Kidney epithelial cell (primary cell): ENCODE results near the gene SPIRE2. TPM values are rescaled to one million over a fixed set of nuclear protein-coding genes. Genes with fewer than 3 reads are reported as not detected.

Experiments used
- DNase-seq: peaks from one replicate; pipeline ENCODE4 v3.0.0-alpha.2; 2010; ENCODE audit warnings: low read depth
- H3K27me3 ChIP-seq: 2 replicates; pipeline ENCODE4 v1.6.0; 2011; ENCODE audit warnings: low read length; ENCODE audit not compliant: control insufficient read depth, insufficient read depth
- H3K36me3 ChIP-seq: 2 replicates; pipeline ENCODE4 v1.5.1; 2011; ENCODE audit warnings: low read length; ENCODE audit not compliant: control insufficient read depth, insufficient read depth
- H3K4me3 ChIP-seq: 2 replicates; pipeline ENCODE4 v1.5.1; 2011; ENCODE audit warnings: low read depth, mild to moderate bottlenecking, control low read depth, low read length
- CTCF ChIP-seq: IDR thresholded peaks from 2 replicates; pipeline ENCODE4 v1.5.1; 2011; ENCODE audit warnings: mild to moderate bottlenecking, moderate library complexity, low read length, control low read depth, inconsistent platforms; ENCODE audit not compliant: insufficient read depth, poor library complexity, severe bottlenecking
- total RNA-seq: library from RNA; depleted of rRNA; stranded (reverse); fragments of >200 nt; gene quantifications from 2 replicates; pipeline ENCODE4 v1.2.3, GENCODE V29; 2015

SPIRE2 gene
- total RNA-seq, 1 donor from 2014 or later, result 1.4 TPM

DNA sequence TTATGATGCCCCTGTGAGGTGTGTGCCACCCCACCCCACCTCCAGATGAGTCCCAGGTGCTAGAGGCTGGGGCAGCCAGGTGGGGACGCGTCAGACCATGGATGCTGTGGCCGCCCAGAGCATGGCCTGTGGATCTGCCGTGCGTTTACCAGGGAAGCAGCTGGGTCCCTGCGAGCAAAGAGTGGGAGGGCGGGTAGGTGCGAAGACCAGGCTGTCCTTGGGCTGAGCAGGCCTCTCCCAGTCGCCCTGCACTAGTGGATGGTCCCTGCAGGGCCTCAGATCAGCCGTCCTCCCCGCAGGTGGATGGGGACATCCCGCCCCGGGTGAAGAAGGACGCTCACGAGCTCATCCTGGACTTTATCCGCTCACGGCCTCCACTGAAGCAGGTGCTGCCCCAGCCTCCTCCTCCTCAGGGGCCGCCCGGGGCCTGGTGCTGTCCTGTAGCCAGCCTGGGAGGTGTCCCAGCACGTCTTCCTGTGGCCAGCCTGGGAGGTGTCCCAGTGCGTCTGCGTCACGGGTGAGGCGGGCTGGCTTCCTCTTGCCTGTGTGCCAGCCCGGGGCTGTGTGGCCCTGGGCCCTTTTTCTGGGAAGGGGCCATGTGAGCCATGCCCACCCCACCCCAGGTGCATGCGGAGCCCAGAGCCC, 27.1 kb downstream of the SPIRE2 start:
- no peaks in the 10 kb centered on the region for H3K27me3 ChIP-seq
- TF ChIP-seq CTCF, result no peak
- H3K4me3 ChIP-seq, result no peak overlapping the region
- H3K36me3 ChIP-seq, result no peaks in the 10 kb centered on the region
- DNase-seq, result no peak

DNA sequence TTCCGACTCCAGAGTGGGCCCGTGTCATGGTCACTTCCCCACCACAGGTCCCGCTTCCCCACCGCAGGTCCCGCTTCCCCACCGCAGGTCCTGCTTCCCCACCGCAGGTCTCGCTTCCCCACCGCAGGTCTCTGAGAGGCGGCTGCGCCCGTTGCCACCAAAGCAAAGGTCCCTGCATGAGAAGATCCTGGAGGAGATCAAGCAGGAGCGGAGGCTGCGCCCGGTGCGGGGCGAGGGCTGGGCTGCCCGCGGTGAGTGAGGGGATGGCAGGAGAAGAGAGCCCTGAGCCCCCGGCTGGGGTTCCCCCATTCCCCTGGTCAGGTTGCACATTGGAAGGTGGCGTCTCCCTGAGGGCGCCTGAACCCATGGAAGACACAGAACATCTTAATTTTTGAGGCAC, 27.7 kb downstream of the SPIRE2 start:
- H3K36me3 ChIP-seq, result no peaks in the 10 kb centered on the region
- no peak for DNase-seq
- H3K27me3 ChIP-seq, result no peaks in the 10 kb centered on the region
- no peak for TF ChIP-seq CTCF
- H3K4me3 ChIP-seq, result no peak overlapping the region

GRCh38 chr16:89858973-89859614, 30.8 kb downstream of the SPIRE2 start:
- H3K36me3 ChIP-seq, result no peaks in the 10 kb centered on the region
- H3K27me3 ChIP-seq, result no peaks in the 10 kb centered on the region
- DNase-seq, result no peak
- no peak overlapping the region for H3K4me3 ChIP-seq
- no peak for TF ChIP-seq CTCF

DNA sequence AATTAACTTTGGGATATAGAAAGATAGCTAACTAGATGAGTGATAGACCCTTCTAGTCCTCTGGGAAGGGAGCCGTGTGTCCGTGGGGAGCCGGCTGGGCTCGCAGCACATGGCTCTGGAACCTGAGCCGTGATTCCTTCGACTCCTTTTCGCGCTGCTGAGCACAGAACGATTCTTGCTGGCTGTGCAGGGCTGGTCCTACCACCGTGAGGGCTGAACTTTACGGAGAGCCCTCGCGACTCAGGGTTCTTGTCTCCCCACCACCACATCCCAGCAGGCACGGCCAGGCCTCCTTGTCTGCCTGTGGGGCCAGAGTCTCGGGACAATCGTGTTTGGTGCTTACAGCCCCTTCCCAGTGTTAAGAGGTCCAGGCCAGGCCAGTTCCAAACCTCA, 31.3 kb downstream of the SPIRE2 start:
- no peak for TF ChIP-seq CTCF
- DNase-seq, result no peak
- H3K36me3 ChIP-seq, result no peaks in the 10 kb centered on the region
- H3K4me3 ChIP-seq, result no peak overlapping the region
- no peaks in the 10 kb centered on the region for H3K27me3 ChIP-seq

- Histone ChIP-seq H3K27me3 (no peaks in the 10 kb centered on the region), H3K4me3 (no peak overlapping the region), H3K36me3 (no peaks in the 10 kb centered on the region)
- TF ChIP-seq CTCF, result peak; percentile 99
- no peak for DNase-seq
Observed at GRCh38 chr16:89860747-89861304, 32.6 kb downstream of the SPIRE2 start.
